Lower lobe of right lung (tissue), 2 donors: ENCODE data around the gene MAL. TPM values are rescaled to one million over a fixed set of nuclear protein-coding genes. Genes with fewer than 3 reads are reported as not detected.

Source experiments
- ATAC-seq, 2 donors: fragments of 200-7000 bp; cut with Tn5 transposase; one replicate each; pipeline ENCODE4 v1.9.1; 2020 to 2022; ENCODE audit warnings: mild to moderate bottlenecking in 2 of 2, moderate library complexity in 2 of 2
- DNase-seq: peaks from one replicate; pipeline ENCODE4 v3.0.0-alpha.2; 2020
- H3K27ac ChIP-seq: fragments of 200-600 bp; one replicate; pipeline ENCODE4 v1.8.0; 2022
- H3K27me3 ChIP-seq: fragments of 200-600 bp; one replicate; pipeline ENCODE4 v1.8.0; 2022; ENCODE audit warnings: low read depth
- H3K36me3 ChIP-seq: fragments of 200-600 bp; one replicate; pipeline ENCODE4 v1.8.0; 2022; ENCODE audit warnings: mild to moderate bottlenecking
- H3K4me1 ChIP-seq: fragments of 200-600 bp; one replicate; pipeline ENCODE4 v1.8.0; 2022
- H3K4me3 ChIP-seq: fragments of 200-600 bp; one replicate; pipeline ENCODE4 v1.8.0; 2022; ENCODE audit warnings: mild to moderate bottlenecking
- H3K9me3 ChIP-seq: fragments of 200-600 bp; one replicate; pipeline ENCODE4 v1.8.0; 2022
- intact Hi-C: fragments of 100-400 bp; cut with DNase I; formaldehyde crosslinking; loops from one replicate; pipeline ENCODE4 v1.11.0; 2022
- total RNA-seq: library from RNA; stranded (reverse); fragmentation: NEBNext Ultra II Directional; extraction: Animal tissue kit (Norgen Biotek cat#: 25700); gene quantifications from one replicate; pipeline ENCODE4 v1.2.1, GENCODE V29; 2021
- TF ChIP-seq, protein P1 (sequence below): fragments of 200-600 bp; IDR thresholded peaks from one replicate; pipeline ENCODE4 v1.8.0; 2022; ENCODE audit warnings: antibody characterized with exemption, mild to moderate bottlenecking
- donor health status: DM: no; HTN: yes; CAD: no; lungs with severe emphysema.

The MAL gene
- total RNA-seq, 1 donor from 2014 or later = 13.4 TPM

- Histone ChIP-seq H3K4me3 (no peak overlapping the region), H3K9me3 (no peaks in the 10 kb centered on the region), H3K27ac (no peak overlapping the region), H3K36me3 (no peaks in the 10 kb centered on the region), H3K4me1 (peaks cover 10% of the 10 kb centered on the region), H3K27me3 (peaks cover 51% of the 10 kb centered on the region)
- intact Hi-C loops = loop anchor here (5.0 kb wide), 1 partner anchor 55 kb away; no protein-coding TSS in a partner anchor
- DNase-seq = peak; percentile 76
- peak; percentile 74 to 79 for ATAC-seq
- TF ChIP-seq, protein P1, sequence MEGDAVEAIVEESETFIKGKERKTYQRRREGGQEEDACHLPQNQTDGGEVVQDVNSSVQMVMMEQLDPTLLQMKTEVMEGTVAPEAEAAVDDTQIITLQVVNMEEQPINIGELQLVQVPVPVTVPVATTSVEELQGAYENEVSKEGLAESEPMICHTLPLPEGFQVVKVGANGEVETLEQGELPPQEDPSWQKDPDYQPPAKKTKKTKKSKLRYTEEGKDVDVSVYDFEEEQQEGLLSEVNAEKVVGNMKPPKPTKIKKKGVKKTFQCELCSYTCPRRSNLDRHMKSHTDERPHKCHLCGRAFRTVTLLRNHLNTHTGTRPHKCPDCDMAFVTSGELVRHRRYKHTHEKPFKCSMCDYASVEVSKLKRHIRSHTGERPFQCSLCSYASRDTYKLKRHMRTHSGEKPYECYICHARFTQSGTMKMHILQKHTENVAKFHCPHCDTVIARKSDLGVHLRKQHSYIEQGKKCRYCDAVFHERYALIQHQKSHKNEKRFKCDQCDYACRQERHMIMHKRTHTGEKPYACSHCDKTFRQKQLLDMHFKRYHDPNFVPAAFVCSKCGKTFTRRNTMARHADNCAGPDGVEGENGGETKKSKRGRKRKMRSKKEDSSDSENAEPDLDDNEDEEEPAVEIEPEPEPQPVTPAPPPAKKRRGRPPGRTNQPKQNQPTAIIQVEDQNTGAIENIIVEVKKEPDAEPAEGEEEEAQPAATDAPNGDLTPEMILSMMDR = peak; percentile 92
Observed at GRCh38 chr2:95022309-95023221, 2.9 kb upstream of the MAL start.

GRCh38 chr2:95023222-95023597, 2.3 kb upstream of the MAL start:
- TF ChIP-seq, protein P1 = no peak
- Histone ChIP-seq H3K4me1 (peaks cover 10% of the 10 kb centered on the region), H3K27ac (no peak overlapping the region), H3K27me3 (peaks cover 58% of the 10 kb centered on the region), H3K4me3 (no peak overlapping the region), H3K36me3 (no peaks in the 10 kb centered on the region), H3K9me3 (no peaks in the 10 kb centered on the region)
- intact Hi-C loops = loop anchor here (5.0 kb wide), 1 partner anchor 54 kb away; no protein-coding TSS in a partner anchor
- ATAC-seq = no peak
- no peak for DNase-seq

GRCh38 chr2:95024371-95024770, 1.1 kb upstream of the MAL start:
- TF ChIP-seq, protein P1 = no peak
- H3K9me3 ChIP-seq = no peaks in the 10 kb centered on the region
- no peak for DNase-seq
- H3K36me3 ChIP-seq = no peaks in the 10 kb centered on the region
- intact Hi-C loops = loop anchor here (5.0 kb wide), 1 partner anchor 53 kb away; no protein-coding TSS in a partner anchor
- peaks cover 63% of the 10 kb centered on the region for H3K27me3 ChIP-seq
- no peak for ATAC-seq
- H3K4me3 ChIP-seq = peak overlapping the region; percentile 53
- no peak overlapping the region for H3K27ac ChIP-seq
- peaks cover 10% of the 10 kb centered on the region for H3K4me1 ChIP-seq

- peak overlapping the region; percentile 72 for H3K27ac ChIP-seq
- DNase-seq = no peak
Observed at GRCh38 chr2:95024960-95025405, 525 bp upstream of the MAL start.

More at GRCh38 chr2:95024960-95025405, 525 bp upstream of the MAL start:
- H3K27me3 ChIP-seq = peaks cover 63% of the 10 kb centered on the region
- TF ChIP-seq, protein P1 = no peak
- no peak for ATAC-seq
- no peaks in the 10 kb centered on the region for H3K36me3 ChIP-seq
- peak overlapping the region; percentile 53 for H3K4me3 ChIP-seq
- H3K4me1 ChIP-seq = peaks cover 10% of the 10 kb centered on the region
- no peaks in the 10 kb centered on the region for H3K9me3 ChIP-seq
- intact Hi-C loops = loop anchor here (5.0 kb wide), 1 partner anchor 52 kb away; no protein-coding TSS in a partner anchor
